HuH-7 (cell line): ENCODE measurements around the gene MAGEA9.
"Not testable (repeated sequence)": the region's sequence is repeated elsewhere in the genome, so short reads cannot be mapped to it uniquely, and the experiment has no call there.

ENCODE experiments used
- DNase-seq: peaks from one replicate; pipeline ENCODE4 v3.0.0; 2011; ENCODE audit warnings: low spot score

Gene MAGEA9

GRCh38 chrX:149807747-149808458, 26.2 kb downstream of the MAGEA9 start:
- DNase-seq: no peak

- DNase-seq: no peak
Observed at GRCh38 chrX:149818652-149819051, 36.9 kb downstream of the MAGEA9 start.

- DNase-seq: no peak
Observed at GRCh38 chrX:149819371-149819770, 37.6 kb downstream of the MAGEA9 start.

- DNase-seq: no peak
Observed at GRCh38 chrX:149825424-149825823, 43.7 kb downstream of the MAGEA9 start.

GRCh38 chrX:149827254-149827653, 45.5 kb downstream of the MAGEA9 start:
- DNase-seq: no peak

GRCh38 chrX:149829751-149830191, 48.0 kb downstream of the MAGEA9 start:
- no peak for DNase-seq

GRCh38 chrX:149830192-149830873, 48.6 kb downstream of the MAGEA9 start:
- DNase-seq: no peak

GRCh38 chrX:149831473-149831872, 49.7 kb downstream of the MAGEA9 start:
- DNase-seq: no peak

GRCh38 chrX:149836728-149837127, 55.0 kb downstream of the MAGEA9 start:
- DNase-seq: not testable (repeated sequence)

- no peak for DNase-seq
Observed at GRCh38 chrX:149837167-149837566, 55.4 kb downstream of the MAGEA9 start.
